Stimulated activated naive B cell treated with anti-CD40 and anti-IgM and Interleukin-4, amounts not matched to agents 10 μg/mL and 1 μg/mL and 100 μg/mL, for 72 hours (primary cell): ENCODE data around the gene C14orf180.

Source experiments
- ATAC-seq, 2 donors: fragments of 150-1000 bp; cut with Tn5 transposase; replicated peaks; 2 replicates each; pipeline ENCODE4 v1.10.0; 2021; ENCODE audit warnings: moderate library complexity in 1 of 2
- DNase-seq: peaks from one replicate; pipeline ENCODE4 v3.0.0; 2021
- H3K27ac Mint-ChIP-seq: one replicate; pipeline ENCODE4 v1.8.0; 2022; ENCODE audit warnings: mild to moderate bottlenecking, mixed read lengths
- H3K27me3 Mint-ChIP-seq, 2 donors: one replicate each; pipeline ENCODE4 v1.8.0; 2022; ENCODE audit warnings: mixed read lengths in 2 of 2
- H3K36me3 Mint-ChIP-seq, 2 donors: one replicate each; pipeline ENCODE4 v1.8.0; 2022; ENCODE audit warnings: mixed read lengths in 2 of 2, mild to moderate bottlenecking in 1 of 2
- H3K4me1 Mint-ChIP-seq, 2 donors: one replicate each; pipeline ENCODE4 v1.8.0; 2022; ENCODE audit warnings: mixed read lengths in 2 of 2, mild to moderate bottlenecking in 1 of 2
- H3K4me3 Mint-ChIP-seq, 2 donors: one replicate each; pipeline ENCODE4 v1.8.0; 2022; ENCODE audit warnings: mild to moderate bottlenecking in 2 of 2, mixed read lengths in 2 of 2, moderate library complexity in 1 of 2
- H3K9me3 Mint-ChIP-seq, 2 donors: one replicate each; pipeline ENCODE4 v1.8.0; 2022; ENCODE audit warnings: mixed read lengths in 2 of 2, mild to moderate bottlenecking in 1 of 2

C14orf180 gene

GRCh38 chr14:104586832-104587620, 7.5 kb downstream of the C14orf180 start:
- Mint-ChIP-seq H3K9me3 (no peaks in the 10 kb centered on the region), H3K4me1 (no peaks in the 10 kb centered on the region), H3K27ac (no peak overlapping the region), H3K27me3 (peaks cover 5 to 32% of the 10 kb centered on the region in 2 donors), H3K36me3 (no peaks in the 10 kb centered on the region), H3K4me3 (no peak overlapping the region)
- no peak for DNase-seq
- no peak for ATAC-seq

- no peak for DNase-seq
- peaks cover 10 to 38% of the 10 kb centered on the region in 2 donors for H3K27me3 Mint-ChIP-seq
- no peaks in the 10 kb centered on the region for H3K9me3 Mint-ChIP-seq
- peaks cover 0 to 3% of the 10 kb centered on the region in 2 donors for H3K4me1 Mint-ChIP-seq
- no peak overlapping the region for H3K27ac Mint-ChIP-seq
- no peaks in the 10 kb centered on the region for H3K36me3 Mint-ChIP-seq
- no peak for ATAC-seq
- no peak overlapping the region for H3K4me3 Mint-ChIP-seq
These were observed 8.1 kb downstream of the C14orf180 start for GRCh38 chr14:104587641-104588040.

DNA sequence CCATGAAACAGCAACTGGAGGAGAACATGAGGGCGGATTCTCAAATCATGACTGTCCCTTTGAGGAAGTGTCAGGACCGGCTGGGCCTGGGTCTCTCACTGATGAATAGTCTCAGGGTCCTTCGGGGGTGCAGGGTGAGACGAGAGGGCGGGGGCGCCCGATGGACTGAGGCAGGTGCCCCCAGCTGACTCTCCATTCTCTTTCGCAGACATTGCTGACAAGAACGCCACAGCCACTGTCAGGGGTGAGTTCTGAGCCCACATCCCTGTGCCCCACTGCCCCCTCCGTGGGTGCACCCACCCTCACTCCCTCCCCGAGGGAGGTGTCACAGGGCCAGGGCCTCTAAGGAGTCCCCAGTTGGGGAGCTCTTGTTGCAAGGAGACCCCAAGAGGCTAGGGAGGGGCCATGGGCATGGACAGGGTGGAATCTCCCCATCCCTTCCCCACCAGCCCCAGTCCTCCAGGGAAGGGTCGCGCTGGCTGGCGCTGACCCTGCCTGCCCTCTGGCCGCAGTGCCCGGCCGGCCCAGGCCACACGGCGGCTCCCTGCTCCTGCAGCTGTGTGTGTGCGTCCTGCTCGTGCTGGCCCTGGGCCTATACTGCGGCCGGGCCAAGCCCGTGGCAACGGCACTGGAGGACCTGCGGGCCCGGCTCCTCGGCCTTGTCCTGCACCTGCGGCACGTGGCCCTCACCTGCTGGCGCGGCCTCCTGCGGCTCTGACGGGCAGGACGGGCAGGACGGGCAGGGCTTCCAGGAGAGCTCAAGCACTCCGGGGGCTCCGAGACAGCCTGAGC, 8.7 kb downstream of the C14orf180 start:
- Mint-ChIP-seq H3K9me3 (no peaks in the 10 kb centered on the region), H3K27me3 (peaks cover 10 to 39% of the 10 kb centered on the region in 2 donors), H3K4me1 (peaks cover 0 to 4% of the 10 kb centered on the region in 2 donors), H3K36me3 (no peaks in the 10 kb centered on the region), H3K4me3 (no peak overlapping the region), H3K27ac (no peak overlapping the region)
- DNase-seq: no peak
- no peak for ATAC-seq

DNA sequence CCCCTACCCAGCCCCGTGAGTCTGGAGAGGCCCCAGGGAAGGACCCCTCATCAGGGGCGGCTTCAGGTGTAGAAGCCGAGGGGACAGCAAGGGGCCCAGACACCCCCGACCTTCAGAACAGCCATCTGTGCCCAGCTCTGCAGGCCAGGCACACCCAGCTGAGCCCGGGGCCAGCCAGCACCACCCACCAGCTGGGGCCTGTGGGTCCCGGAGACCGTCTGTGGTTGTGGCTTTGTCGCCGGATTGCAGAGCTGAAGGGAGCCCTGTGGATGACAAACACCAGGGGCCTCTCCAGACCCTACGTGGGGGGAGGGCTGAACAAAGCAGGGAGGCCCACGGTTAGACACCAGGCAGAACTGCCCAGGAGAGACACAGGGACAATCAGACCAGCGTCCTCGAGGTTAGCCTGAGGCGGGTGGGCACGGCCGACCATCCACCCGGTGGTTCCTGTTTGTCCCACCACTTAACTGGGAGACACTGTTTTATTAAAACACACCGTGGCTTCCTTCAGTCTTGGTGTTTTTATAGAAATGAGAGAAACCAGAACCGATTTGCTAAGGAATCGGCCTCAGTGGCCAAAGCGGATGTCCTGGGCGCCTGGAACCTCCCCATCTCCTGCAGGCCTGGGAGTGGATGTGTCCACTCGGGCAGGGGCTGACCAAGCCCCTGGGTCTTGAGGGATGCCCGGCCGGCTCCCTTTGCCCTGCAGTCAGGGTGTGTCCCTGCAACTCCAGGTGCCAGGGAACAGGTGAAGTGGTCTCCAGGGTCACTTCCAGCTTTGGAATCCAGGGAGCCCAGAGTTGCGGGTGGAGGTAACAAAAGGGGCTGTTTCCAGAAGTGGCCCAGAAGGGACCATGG, 10.0 kb downstream of the C14orf180 start:
- Mint-ChIP-seq H3K27ac (no peak overlapping the region), H3K4me3 (no peak overlapping the region)

DNA sequence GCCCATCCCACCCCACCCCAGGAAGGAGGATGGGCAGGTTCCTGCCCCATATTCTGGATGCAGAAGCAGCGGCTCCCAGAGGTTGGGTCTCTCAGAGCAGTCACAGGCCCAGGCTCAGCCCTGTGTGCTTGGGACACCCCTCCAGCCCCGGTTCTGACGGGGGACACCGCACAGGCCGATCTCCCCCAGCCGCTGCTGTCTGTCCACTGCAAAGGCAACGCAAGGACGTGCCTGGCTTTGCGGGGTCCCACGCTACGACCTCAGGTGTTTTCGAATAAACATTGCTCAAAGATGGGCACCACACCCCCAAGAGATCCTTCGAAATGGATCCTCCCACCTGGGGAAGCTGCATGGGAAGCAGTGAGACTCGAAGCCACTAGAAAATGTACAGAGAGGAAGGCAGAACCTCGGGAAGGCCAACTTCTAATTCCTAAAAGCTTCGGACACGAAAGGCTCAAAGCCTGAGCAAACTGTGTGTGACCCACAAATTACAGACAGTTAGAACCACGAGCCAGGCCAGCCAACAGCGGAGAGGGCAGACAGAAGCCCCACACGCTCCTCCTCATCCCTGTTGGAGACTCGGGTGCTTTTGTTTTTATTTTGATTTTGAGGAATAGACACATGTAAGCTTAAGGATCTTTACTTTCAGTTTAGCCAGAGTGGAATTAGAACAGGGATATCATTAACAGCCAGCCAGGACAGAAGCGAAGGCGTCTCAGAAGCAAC, 10.8 kb downstream of the C14orf180 start:
- Mint-ChIP-seq H3K27ac (no peak overlapping the region), H3K36me3 (no peaks in the 10 kb centered on the region), H3K4me3 (no peak overlapping the region), H3K27me3 (peaks cover 11 to 35% of the 10 kb centered on the region in 2 donors), H3K4me1 (peaks cover 0 to 4% of the 10 kb centered on the region in 2 donors), H3K9me3 (no peaks in the 10 kb centered on the region)
- DNase-seq (no peak), ATAC-seq (no peak)

More for the DNA sequence above, 10.0 kb downstream of the C14orf180 start:
- DNase-seq (no peak), ATAC-seq (no peak)
- H3K27me3 Mint-ChIP-seq: peaks cover 6 to 32% of the 10 kb centered on the region in 2 donors
- H3K4me1 Mint-ChIP-seq: peaks cover 0 to 4% of the 10 kb centered on the region in 2 donors
- no peaks in the 10 kb centered on the region for H3K9me3 Mint-ChIP-seq
- no peaks in the 10 kb centered on the region for H3K36me3 Mint-ChIP-seq

DNA sequence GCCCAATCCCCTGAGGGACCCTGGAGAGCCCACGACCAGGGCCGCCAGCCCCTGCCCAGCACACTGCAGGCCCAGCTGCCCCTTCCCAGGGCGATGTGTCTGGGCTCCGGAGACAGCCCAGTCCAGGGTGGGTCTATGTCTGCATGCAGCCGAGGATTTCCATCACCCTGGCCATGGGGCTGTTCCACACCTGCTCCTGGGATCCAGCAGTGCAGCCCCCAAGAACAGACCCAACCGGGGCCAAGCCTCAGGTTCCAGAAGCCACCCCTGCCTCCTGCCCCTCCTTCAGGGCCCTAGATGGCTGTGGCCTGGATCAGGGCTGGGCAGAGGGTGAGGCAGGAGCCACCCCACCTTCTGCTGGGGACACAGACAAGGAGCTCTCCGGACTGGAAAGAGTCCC, 11.5 kb downstream of the C14orf180 start:
- ATAC-seq (no peak), DNase-seq (no peak)
- H3K9me3 Mint-ChIP-seq: no peaks in the 10 kb centered on the region
- peaks cover 0 to 4% of the 10 kb centered on the region in 2 donors for H3K4me1 Mint-ChIP-seq
- no peak overlapping the region for H3K4me3 Mint-ChIP-seq
- no peaks in the 10 kb centered on the region for H3K36me3 Mint-ChIP-seq
- H3K27me3 Mint-ChIP-seq: peaks cover 11 to 31% of the 10 kb centered on the region in 2 donors
- H3K27ac Mint-ChIP-seq: no peak overlapping the region

DNA sequence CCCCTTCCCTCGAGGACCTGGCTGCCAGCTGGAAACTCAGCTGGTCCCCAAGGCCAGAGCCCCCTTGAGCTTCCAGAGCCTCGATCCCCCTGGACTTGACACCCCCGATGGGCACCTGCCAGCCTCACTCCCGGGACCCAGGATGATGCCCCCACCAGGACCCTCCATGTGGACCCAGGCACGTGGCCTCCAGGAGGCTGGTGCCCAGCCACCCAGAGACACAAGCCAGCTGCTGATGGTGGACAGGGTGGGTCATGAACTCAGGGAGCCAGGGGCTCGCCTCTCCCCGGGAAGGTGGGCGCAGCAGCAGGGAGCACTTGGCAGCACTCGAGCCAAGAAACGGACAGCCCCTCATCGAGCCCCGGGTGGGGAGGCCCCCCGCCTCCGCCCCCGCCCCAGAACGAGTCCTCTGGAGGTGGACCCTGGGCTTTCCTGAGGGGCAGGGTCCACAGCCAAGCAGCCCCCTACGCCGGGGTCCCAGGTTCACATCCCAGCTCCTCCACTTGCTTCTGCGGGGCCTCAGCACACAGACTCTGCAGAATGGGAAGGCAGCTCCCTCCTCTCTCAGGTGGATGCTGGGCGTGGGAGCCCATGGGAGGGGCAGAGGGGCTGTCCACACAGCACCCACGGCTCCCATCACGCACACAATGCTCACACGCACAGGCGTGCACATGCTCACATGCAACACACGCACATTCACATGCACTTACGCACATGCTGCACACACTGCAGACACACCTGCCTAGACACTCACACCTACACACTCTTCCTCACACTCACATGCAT, 12.1 kb downstream of the C14orf180 start:
- Mint-ChIP-seq H3K36me3 (no peaks in the 10 kb centered on the region), H3K27ac (no peak overlapping the region), H3K9me3 (no peaks in the 10 kb centered on the region), H3K4me3 (no peak overlapping the region), H3K27me3 (peaks cover 16 to 28% of the 10 kb centered on the region in 2 donors), H3K4me1 (peaks cover 0 to 4% of the 10 kb centered on the region in 2 donors)
- DNase-seq (no peak), ATAC-seq (no peak)

DNA sequence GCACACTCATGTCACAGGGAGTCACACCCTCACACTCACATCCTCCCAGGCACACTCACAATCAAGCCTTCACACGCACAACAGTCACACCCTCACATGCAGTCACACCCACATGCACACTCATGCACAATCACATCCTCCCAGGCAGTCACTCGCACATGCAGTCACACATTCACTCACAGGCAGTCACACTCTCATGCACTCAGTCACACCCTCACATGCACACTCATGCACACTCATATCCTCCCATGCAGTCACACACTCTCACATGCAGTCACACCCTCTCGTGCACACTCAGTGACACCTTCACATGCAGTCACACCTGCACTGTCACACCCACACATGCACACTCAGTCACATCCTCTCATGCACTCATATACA, 12.7 kb downstream of the C14orf180 start:
- no peaks in the 10 kb centered on the region for H3K9me3 Mint-ChIP-seq
- H3K4me3 Mint-ChIP-seq: no peak overlapping the region
- DNase-seq (no peak), ATAC-seq (no peak)
- H3K27me3 Mint-ChIP-seq: peaks cover 18 to 27% of the 10 kb centered on the region in 2 donors
- peaks cover 0 to 4% of the 10 kb centered on the region in 2 donors for H3K4me1 Mint-ChIP-seq
- H3K36me3 Mint-ChIP-seq: no peaks in the 10 kb centered on the region
- no peak overlapping the region for H3K27ac Mint-ChIP-seq

- no peak for ATAC-seq
- no peak for DNase-seq
- H3K27me3 Mint-ChIP-seq: peaks cover 18 to 32% of the 10 kb centered on the region in 2 donors
- H3K4me3 Mint-ChIP-seq: no peak overlapping the region
- H3K27ac Mint-ChIP-seq: no peak overlapping the region
- peaks cover 0 to 4% of the 10 kb centered on the region in 2 donors for H3K4me1 Mint-ChIP-seq
- no peaks in the 10 kb centered on the region for H3K36me3 Mint-ChIP-seq
- no peaks in the 10 kb centered on the region for H3K9me3 Mint-ChIP-seq
These were observed 13.2 kb downstream of the C14orf180 start for GRCh38 chr14:104592785-104593184.

- H3K4me1 Mint-ChIP-seq: peaks cover 0 to 4% of the 10 kb centered on the region in 2 donors
- DNase-seq (no peak), ATAC-seq (no peak)
- H3K9me3 Mint-ChIP-seq: no peaks in the 10 kb centered on the region
- H3K27me3 Mint-ChIP-seq: peaks cover 18 to 34% of the 10 kb centered on the region in 2 donors
- no peak overlapping the region for H3K4me3 Mint-ChIP-seq
- no peaks in the 10 kb centered on the region for H3K36me3 Mint-ChIP-seq
- no peak overlapping the region for H3K27ac Mint-ChIP-seq
These were observed 13.7 kb downstream of the C14orf180 start for GRCh38 chr14:104593241-104593701.

DNA sequence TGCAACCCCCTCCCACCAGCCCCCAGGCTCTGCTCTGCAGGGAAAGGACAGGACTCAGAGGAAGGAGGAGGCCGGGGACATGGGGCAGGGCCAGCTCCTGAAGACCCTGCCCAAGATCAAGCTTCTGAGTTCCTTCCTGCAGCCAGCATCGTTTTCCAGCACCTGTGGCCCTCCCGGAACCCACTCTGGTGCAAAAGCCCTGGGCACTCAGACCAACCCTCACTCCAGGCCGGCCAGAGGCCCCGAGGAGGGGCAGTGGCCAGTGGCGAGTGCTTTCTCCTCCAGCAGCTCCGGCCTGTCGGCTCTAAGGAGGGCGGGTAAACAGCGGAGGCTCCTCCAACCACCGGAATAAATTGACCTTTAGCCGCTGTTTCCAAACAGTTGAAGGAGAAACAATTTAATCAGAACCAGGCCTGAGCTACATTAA, 14.2 kb downstream of the C14orf180 start:
- no peak for DNase-seq
- Mint-ChIP-seq H3K9me3 (no peaks in the 10 kb centered on the region), H3K27ac (no peak overlapping the region), H3K27me3 (peaks cover 18 to 38% of the 10 kb centered on the region in 2 donors), H3K36me3 (no peaks in the 10 kb centered on the region), H3K4me1 (peaks cover 0 to 4% of the 10 kb centered on the region in 2 donors), H3K4me3 (no peak overlapping the region)
- ATAC-seq: no peak

DNA sequence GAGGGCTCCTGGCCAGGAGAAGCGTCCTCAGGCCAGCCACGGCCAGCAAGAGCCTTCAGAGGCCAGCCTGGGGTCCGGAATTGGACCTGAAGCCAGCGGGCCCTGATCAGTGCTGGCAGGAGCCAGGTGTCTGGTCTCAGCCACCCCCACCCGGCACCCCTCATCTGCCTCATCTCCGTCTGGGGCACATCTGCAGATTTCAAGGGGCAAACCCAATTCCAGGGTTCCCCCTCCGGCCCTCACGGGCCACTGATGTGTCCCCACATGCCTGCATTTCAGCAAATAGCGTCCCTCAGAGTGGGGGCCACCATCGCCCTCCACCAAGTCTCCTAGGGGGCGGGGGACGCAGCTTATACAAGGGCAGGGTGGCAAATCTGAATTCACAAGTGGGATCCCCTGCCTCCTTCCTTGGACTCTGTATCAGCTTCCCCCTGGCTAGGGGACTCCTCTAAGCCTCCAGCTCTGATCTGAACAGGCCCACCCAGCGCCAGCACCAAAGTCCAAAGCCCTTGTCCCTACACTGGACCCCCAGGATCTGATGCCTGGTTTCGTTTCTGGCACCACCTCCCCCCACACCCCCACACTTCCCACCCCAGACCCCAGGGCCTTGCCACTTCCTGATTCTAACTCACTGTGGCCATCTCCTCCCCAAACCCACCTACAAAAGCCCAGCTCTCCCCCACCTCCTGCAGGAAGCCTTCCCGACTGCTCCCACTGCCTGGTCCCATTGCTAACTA, 14.9 kb downstream of the C14orf180 start:
- Mint-ChIP-seq H3K36me3 (no peaks in the 10 kb centered on the region), H3K4me3 (no peak overlapping the region), H3K4me1 (peaks cover 0 to 4% of the 10 kb centered on the region in 2 donors), H3K9me3 (no peaks in the 10 kb centered on the region), H3K27me3 (peaks cover 23 to 43% of the 10 kb centered on the region in 2 donors), H3K27ac (no peak overlapping the region)
- ATAC-seq (no peak), DNase-seq (no peak)
